SIG-M5 treated with dmso at 0.1 percent for 504 hours (cell line): Measurements from ENCODE around the gene MST1.
A peak's percentile ranks its signal among the peaks of the same experiment; 100 is the strongest.

Experiments used
- DNase-seq: peaks from one replicate; lab custom pipeline; 2025; ENCODE audit not compliant: unreplicated experiment; lab: John Stamatoyannopoulos, UW

The MST1 gene

DNA sequence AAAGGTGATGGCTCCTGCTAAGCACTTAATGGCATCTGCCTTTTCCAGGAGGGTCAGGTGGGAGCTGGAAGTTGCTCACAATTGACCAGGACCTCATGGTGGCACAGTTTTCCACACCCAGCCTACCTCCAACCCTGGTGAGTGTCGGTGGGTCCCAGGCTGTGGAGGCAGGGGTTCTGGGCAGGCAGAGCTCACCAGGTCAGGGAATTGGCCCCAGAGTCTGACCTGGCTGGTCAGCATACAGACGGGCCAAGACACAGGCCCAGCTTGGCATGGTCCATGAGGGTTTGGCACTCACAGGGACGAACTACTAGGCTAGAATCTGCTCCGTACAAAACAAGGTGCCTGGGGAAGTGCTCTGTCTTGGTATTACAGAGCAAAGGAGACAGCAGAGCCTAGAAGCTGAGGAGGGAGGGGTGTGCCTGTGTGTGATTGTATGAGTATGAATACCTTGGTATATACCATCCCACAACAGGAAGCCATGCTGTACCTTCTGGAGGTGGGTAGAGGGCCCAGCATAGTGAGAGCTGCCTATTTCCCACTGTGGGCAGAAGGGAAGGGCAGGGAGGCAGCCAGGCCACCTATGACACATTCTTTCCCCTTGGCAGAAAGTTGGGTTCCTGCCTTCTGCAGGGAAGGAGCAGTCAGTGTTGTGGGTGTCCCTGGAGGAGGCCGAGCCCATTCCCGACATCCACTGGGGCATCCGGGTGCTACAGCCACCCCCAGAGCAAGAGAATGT lies 8.6 kb downstream of the MST1 start:
- DNase-seq: no peak

DNA sequence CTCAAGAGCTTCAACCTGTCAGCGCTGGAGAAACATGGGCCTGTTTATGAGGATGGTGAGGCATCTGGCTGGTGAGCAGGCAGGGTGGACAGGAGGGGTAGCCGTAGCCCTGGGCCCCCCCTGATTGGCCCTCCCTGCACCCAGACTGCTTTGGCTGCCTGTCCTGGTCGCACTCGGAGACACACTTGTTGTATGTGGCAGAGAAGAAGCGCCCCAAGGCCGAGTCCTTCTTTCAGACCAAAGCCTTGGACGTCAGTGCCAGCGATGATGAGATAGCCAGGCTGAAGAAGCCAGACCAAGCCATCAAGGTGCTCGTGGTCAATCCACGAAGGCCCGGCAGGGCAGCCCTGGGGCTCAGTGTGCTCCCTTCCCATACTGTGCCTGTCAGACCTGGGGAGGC lies 13.4 kb downstream of the MST1 start:
- no peak for DNase-seq

- no peak for DNase-seq
These were observed 14.7 kb downstream of the MST1 start for GRCh38 chr3:49674497-49674983.

DNA sequence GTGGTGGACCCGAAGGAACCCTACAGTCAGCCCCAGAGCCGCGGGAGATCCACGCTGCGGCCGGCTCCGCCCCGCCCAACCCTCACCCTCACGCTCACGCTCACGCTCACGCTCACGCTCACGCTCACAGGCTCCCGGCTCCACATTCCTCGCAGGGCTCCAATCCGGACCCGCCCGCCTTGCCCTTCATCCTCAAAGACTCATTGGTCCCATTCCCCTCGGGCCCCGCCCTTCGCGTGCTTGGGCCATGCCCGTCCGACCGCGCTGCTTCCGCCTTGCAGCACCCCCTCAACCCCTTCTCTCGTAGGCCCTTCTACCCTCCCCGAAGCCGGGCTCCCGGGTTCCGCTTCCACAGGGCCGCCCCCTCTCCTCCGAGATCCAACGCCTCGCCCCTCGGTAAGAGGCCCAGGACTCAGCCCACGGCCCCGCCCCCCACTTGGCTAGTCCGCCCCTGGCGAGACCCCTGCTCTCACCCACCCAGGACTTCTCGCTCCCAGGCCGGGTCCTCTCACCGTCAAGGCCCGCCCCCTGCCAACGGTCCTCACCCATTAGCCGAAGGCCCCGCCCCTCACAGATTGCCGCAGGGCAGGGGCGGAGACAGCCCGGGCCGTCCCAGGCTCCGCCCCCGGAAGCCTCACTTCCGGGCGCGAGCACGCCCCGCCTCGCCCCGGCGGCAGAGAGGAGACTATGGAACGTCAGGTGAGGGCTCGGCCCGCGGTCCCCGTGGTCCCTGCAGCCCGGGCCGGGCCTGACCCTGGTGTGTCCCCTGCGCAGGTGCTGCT lies 15.4 kb downstream of the MST1 start, which contains the start of gene APEH:
APEH (plus strand) TSS at position 637 of the 782 bp plus-strand sequence; CDS start at position 688, 51 bp downstream.
- no peak for DNase-seq

DNA sequence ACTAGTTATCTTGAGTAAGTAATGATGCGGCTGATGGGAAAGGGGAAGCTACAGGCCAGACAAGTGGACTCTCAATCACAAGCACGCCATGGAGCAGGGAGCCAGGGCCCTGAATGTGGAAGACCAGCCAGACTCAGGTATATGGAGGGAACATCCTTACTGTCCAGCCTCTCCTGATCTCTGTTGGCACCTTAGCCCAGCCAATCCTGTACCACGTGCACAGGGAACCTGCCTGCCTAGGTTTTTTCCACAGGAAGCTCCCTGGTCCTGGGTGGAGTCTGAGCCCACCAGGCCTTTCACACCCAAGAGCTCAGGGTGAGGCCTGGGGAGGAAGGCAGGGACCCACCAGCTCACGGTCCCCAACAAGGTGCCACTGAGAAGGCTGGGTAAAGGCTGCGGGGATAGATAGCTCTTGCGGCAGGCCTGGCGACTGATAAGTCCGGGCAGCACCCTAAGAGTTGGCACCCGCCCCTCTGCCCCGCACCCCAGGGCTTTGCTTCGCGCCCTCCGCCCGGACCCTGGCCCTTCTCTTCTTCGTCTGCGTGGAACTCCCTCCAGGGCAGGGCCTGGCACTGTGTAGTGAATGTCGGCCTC lies 16.1 kb downstream of the MST1 start:
- no peak for DNase-seq

DNA sequence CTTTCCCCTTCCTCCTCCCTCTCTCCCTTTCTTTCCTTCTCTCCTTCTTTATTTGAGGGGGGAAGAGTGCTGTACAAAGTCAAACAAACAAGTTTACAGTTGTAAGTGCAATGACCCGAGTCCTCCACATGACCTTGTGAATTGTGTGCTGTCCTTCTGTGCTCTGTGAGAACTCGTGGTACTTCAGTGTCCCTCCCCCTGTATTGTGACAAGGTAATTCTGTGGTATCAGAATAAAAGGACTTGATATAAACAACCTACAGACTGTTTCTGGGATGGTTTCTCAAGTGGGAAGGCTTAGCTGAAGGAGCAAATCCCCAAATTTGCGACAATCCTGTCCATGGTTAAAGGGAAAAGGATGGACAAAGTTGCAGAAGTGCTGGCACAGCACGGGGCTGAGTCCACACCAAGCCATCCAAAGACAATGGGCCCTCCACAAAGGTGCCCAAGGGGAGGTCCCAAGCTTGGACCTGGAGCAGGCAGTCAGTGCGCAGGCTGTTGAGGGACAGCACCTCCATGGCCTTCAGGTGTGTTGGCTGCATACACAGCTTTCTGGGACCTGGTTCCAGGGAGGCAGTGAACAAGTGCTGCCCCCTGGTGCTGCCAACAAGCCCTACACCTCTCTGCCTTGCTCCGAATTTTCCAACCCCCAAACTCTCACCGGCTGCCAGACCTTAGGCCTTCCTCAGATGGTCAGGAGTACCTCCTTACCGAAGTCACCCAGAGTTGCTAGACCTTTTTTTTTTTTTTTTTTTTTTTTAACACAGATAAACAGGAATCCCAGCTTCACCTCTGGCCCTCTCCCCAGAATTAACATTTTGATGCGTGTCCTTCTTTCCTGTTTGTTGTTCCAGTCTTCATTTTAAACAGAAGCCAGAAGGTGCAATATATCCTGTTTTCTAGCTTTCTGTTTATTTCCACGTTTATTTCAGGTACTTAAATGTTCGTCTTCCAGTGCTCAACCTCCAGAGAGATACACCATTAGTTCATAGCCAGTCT lies 17.7 kb downstream of the MST1 start:
- DNase-seq: no peak

DNA sequence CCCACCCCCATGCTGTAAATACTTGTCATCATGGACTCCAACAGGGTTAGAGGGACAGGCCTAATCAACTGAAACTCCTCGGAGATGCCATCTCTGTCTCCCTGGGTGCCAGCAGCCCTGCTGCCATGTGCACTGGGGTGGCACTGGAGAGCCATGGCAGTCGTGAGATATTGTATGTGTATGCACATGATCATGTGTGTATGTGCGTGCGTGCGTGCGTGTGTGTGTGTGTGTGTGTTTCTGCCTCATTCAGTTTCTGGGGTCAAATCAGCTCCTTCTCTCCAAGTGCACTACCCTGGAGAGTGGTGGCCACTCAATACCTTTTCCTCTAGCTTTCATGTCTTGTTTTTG lies 18.4 kb downstream of the MST1 start:
- no peak for DNase-seq

DNA sequence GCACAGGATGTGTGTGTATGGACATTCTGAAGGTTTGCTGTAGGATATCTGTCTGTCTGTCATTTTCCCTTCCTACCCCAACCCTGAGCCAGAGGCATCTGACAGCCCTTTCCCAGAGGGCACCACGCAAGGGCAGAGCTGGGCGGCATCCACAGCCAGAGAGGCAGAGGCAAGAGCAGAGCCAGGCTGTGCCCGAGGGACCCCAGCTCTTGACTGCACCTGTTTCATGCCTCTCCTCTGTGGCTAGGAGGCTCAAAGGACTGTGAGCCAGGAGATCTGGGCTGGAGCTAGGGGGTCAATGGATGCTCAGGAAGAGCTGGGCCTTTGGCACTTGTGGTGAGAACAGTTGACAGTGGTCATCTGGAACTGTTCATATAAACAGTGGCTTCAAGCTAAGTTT lies 19.9 kb downstream of the MST1 start:
- DNase-seq: no peak

DNA sequence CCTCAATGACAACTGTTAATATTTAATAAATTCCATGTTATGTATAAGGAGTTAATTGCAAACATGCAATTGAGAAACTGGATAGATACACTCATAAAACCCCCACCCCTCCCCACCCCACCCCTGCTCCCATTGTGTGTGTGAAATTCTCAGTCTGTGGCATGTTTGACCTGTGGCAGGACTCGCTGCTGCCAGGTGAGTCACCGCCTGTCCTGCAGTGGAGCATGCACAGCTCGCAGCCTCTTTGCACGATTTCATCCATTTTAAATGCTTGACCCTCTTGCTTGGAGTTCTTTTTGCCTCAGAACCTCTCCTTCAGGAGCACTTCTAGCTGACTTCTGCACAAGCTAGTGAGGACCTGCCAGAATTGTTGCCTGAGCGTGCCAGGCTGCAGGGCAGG lies 20.4 kb downstream of the MST1 start:
- no peak for DNase-seq

DNA sequence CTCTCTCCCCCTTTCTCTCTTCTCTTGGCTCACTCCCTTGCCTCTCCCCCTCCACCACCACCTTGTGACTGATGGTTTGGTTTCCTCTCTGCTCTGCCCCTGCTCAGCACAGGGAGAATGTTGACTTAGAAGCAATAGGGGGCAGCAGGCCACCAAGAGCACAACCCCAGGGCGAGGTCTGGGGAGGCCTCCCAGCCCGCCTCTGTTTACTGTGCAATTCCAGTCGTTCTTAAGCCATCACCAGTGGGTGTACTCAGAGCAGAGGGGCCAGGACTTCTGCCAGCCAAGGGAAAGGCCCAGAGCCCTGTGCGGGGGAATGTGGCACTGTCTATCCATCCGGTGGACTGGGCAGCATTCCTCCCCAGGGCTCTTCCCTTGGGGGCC lies 20.9 kb downstream of the MST1 start:
- DNase-seq: peak; percentile 33

GRCh38 chr3:49667701-49668413 lies 21.4 kb downstream of the MST1 start:
- DNase-seq: no peak

DNA sequence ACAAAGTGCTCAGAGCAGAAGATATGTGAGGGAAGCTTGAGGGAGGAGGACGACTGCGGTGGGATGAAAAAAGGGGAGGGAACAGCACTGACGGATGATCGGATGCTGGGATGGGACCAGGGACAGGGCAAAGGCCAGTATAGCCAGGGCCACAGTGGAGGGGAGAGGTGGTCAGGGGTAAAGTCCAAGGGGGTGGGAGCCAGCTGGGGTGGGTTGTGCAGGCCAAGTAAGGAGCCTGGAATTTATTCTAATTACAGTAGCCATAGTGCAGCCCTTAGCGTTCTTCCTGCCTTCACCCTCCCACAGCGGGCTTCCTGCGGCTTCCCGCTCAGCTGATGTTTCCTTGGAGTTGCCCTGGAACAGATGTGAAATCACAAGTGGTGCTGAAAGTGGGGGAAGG lies 22.7 kb downstream of the MST1 start:
- DNase-seq: no peak

DNA sequence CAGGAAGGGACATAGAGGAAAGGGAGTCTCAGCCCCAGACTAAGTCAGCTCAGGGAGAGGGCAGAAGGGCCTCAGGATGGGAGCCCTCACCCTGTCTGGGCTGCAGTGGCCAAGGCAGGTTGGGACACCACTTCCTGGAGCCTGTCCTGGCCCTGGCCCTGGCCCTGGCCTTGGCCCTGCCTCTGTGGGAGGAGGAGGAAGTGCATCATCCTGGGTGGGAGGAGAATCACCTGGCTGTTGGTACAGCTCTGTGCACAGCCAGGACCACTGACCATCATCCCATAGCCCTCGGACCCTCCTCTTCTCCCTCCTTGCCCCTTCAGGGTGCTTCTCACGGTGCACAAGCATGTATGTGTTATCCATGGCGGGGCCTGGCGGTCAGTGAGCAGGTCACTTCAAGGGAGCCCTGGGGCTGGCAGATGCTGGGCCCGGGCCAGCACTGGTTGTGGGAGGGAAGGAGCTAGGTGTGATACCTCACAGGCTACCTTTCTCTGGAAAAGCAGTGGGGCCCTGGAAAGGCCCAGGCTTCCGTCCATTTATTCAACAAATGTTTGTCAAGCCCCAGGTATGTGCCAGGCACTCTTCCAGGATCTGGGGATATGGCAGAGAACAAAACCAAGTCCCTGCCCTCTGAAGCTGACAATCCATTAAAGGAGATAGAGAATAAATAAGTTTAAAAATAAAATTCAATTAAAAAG lies 23.3 kb downstream of the MST1 start:
- DNase-seq: no peak

- no peak for DNase-seq
These were observed 25.0 kb downstream of the MST1 start for GRCh38 chr3:49664300-49664699.

DNA sequence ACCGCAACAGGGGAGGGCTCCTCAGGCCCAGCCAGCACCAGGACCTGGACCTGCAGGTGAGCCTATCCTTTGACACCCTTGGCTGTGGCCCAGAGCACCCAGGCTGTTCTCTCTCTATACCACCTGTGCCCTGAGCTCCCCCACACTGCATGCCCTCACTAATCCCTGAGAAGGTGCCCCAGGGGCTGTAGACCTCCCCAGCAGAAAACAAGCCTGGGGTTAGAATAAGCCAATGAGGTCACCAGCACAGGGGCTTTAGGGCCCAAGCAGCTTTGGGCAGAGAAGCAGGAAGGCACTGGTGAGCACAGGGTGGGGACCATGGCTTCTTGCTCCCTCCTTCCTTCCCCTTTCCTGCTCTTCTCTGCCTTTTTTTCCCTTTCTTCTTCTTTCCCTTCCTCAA lies 25.4 kb downstream of the MST1 start:
- no peak for DNase-seq

DNA sequence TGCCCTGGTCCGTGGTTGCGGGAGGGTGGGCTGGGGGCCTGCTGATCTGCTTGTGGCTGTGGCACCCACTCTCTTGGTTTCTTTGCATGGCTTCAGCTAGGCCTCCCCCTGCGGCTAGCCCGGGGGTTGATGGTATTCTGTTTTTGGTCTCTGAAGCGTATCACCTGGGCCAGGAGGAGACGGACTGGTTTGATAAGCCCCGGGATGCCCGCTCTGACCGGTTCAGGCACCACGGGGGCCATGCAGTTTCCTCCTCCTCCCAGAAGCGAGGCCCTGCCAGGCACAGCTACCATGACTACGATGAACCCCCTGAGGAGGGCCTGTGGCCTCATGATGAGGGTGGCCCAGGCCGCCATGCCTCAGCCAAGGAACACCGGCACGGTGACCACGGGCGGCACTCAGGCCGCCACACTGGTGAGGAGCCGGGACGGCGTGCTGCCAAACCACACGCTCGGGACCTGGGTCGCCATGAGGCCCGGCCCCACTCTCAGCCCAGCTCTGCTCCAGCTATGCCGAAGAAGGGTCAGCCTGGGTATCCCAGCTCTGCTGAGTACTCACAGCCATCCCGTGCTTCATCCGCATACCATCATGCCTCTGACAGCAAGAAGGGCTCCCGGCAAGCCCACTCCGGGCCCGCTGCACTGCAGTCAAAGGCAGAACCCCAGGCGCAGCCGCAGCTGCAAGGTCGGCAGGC lies 26.4 kb downstream of the MST1 start:
- no peak for DNase-seq

- no peak for DNase-seq
These were observed 27.3 kb downstream of the MST1 start for GRCh38 chr3:49662021-49662420.

DNA sequence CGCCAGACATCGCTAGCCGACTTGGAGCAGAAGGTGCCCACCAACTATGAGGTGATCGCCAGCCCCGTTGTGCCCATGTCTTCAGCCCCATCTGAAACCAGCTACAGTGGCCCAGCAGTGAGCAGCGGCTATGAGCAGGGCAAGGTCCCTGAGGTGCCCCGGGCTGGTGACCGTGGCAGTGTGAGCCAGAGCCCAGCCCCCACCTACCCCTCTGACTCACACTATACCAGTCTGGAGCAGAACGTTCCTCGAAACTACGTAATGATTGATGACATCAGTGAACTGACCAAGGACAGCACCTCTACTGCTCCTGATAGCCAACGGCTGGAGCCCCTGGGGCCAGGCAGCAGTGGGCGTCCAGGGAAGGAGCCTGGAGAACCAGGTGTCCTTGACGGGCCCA lies 28.0 kb downstream of the MST1 start:
- DNase-seq: no peak

GRCh38 chr3:49659756-49660155 lies 29.5 kb downstream of the MST1 start:
- DNase-seq: no peak
